ENCODE measurements around the gene DLG2. TPM values are rescaled to one million over a fixed set of nuclear protein-coding genes. Genes with fewer than 3 reads are reported as not detected.

DLG2 gene
- total RNA-seq, 1 donor from 2014 or later: 1.8 TPM

DNA sequence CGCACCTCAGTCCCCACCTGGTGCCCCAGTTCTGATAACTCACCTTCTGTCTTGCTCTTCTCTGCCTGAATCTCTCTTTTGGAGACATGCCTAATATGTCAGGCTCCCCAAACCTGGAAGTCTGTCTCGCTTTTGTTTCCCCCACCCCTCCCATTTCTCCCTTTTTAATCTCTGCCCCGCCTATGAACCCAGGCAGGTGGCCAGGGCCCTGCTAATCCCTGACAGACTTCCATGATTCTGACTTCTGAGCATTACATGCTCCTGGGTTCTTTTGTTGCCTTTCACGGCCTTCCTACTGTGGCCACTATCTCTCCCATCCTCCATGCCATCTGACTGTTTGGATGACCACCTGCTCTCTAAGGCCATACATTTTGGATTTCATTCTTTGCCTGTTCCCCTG lies 1220.1 kb downstream of the DLG2 start:
- no peaks in the 10 kb centered on the region for H3K36me3 ChIP-seq (ENCODE audit: insufficient read depth, low read length)
- Mint-ChIP-seq H3K27ac (ENCODE audit: unreplicated experiment) (no peak overlapping the region), H3K9me3 (ENCODE audit: unreplicated experiment) (no peaks in the 10 kb centered on the region), H3K4me1 (ENCODE audit: low read depth, unreplicated experiment) (peaks cover 6% of the 10 kb centered on the region), H3K27me3 (ENCODE audit: low read depth, unreplicated experiment) (no peaks in the 10 kb centered on the region), H3K36me3 (ENCODE audit: low read depth, unreplicated experiment) (no peaks in the 10 kb centered on the region), H3K4me3 (ENCODE audit: unreplicated experiment) (no peak overlapping the region)
- FAIRE-seq: no peak
- TF ChIP-seq, protein P1, sequence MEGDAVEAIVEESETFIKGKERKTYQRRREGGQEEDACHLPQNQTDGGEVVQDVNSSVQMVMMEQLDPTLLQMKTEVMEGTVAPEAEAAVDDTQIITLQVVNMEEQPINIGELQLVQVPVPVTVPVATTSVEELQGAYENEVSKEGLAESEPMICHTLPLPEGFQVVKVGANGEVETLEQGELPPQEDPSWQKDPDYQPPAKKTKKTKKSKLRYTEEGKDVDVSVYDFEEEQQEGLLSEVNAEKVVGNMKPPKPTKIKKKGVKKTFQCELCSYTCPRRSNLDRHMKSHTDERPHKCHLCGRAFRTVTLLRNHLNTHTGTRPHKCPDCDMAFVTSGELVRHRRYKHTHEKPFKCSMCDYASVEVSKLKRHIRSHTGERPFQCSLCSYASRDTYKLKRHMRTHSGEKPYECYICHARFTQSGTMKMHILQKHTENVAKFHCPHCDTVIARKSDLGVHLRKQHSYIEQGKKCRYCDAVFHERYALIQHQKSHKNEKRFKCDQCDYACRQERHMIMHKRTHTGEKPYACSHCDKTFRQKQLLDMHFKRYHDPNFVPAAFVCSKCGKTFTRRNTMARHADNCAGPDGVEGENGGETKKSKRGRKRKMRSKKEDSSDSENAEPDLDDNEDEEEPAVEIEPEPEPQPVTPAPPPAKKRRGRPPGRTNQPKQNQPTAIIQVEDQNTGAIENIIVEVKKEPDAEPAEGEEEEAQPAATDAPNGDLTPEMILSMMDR (IDR thresholded peaks at IDR 0.05; ENCODE audit: insufficient read depth, low read depth, low read length): no peak
- TF ChIP-seq EZH2 (IDR thresholded peaks at IDR 0.05; ENCODE audit: insufficient read depth, low read length): no peak
- no peak overlapping the region for H3K4me2 ChIP-seq (ENCODE audit: low read length)
- H3K79me2 ChIP-seq (ENCODE audit: insufficient read depth, low read length): no peaks in the 10 kb centered on the region
- no peak overlapping the region for H3K27ac ChIP-seq (ENCODE audit: low read depth, low read length)
- H2AFZ ChIP-seq (ENCODE audit: low read depth, low read length): no peak overlapping the region
- H4K20me1 ChIP-seq (ENCODE audit: insufficient read depth, low read length): no peaks in the 10 kb centered on the region
- no peak overlapping the region for H3K4me3 ChIP-seq (ENCODE audit: insufficient read depth, low read depth, low read length)
- H3K9ac ChIP-seq (ENCODE audit: low read length): no peak overlapping the region
- DNase-seq (ENCODE audit: low read depth): no peak
- H3K4me1 ChIP-seq (ENCODE audit: insufficient read depth, low read length): no peaks in the 10 kb centered on the region
- no peaks in the 10 kb centered on the region for H3K9me3 ChIP-seq (ENCODE audit: insufficient read depth, low read depth, low read length)
- no peaks in the 10 kb centered on the region for H3K27me3 ChIP-seq (ENCODE audit: insufficient read depth, low read length)

- Mint-ChIP-seq H3K36me3 (ENCODE audit: low read depth, unreplicated experiment) (no peaks in the 10 kb centered on the region), H3K27me3 (ENCODE audit: low read depth, unreplicated experiment) (no peaks in the 10 kb centered on the region), H3K4me1 (ENCODE audit: low read depth, unreplicated experiment) (peaks cover 9% of the 10 kb centered on the region), H3K27ac (ENCODE audit: unreplicated experiment) (no peak overlapping the region), H3K4me3 (ENCODE audit: unreplicated experiment) (no peak overlapping the region), H3K9me3 (ENCODE audit: unreplicated experiment) (no peaks in the 10 kb centered on the region)
- Histone ChIP-seq H3K36me3 (ENCODE audit: insufficient read depth, low read length) (no peaks in the 10 kb centered on the region), H2AFZ (ENCODE audit: low read depth, low read length) (no peak overlapping the region), H3K27me3 (ENCODE audit: insufficient read depth, low read length) (no peaks in the 10 kb centered on the region), H3K9ac (ENCODE audit: low read length) (no peak overlapping the region), H4K20me1 (ENCODE audit: insufficient read depth, low read length) (no peaks in the 10 kb centered on the region), H3K4me2 (ENCODE audit: low read length) (no peak overlapping the region), H3K4me1 (ENCODE audit: insufficient read depth, low read length) (no peaks in the 10 kb centered on the region), H3K4me3 (ENCODE audit: insufficient read depth, low read depth, low read length) (no peak overlapping the region), H3K79me2 (ENCODE audit: insufficient read depth, low read length) (no peaks in the 10 kb centered on the region), H3K9me3 (ENCODE audit: insufficient read depth, low read depth, low read length) (no peaks in the 10 kb centered on the region), H3K27ac (ENCODE audit: low read depth, low read length) (no peak overlapping the region)
- no peak for FAIRE-seq
- TF ChIP-seq, protein P1 (IDR thresholded peaks at IDR 0.05; ENCODE audit: insufficient read depth, low read depth, low read length): peak; percentile 47
- TF ChIP-seq EZH2 (IDR thresholded peaks at IDR 0.05; ENCODE audit: insufficient read depth, low read length): no peak
- peak; percentile 4 for DNase-seq (ENCODE audit: low read depth)
Observed at GRCh38 chr11:84398017-84398626, 1229.0 kb downstream of the DLG2 start.

- H3K27me3 Mint-ChIP-seq (ENCODE audit: low read depth, unreplicated experiment): no peaks in the 10 kb centered on the region
- H3K79me2 ChIP-seq (ENCODE audit: insufficient read depth, low read length): no peaks in the 10 kb centered on the region
- no peaks in the 10 kb centered on the region for H3K9me3 Mint-ChIP-seq (ENCODE audit: unreplicated experiment)
- peak; percentile 8 for DNase-seq (ENCODE audit: low read depth)
- no peak overlapping the region for H3K4me2 ChIP-seq (ENCODE audit: low read length)
- H3K27ac ChIP-seq (ENCODE audit: low read depth, low read length): no peak overlapping the region
- no peak for FAIRE-seq
- H3K36me3 Mint-ChIP-seq (ENCODE audit: low read depth, unreplicated experiment): no peaks in the 10 kb centered on the region
- H3K4me1 ChIP-seq (ENCODE audit: insufficient read depth, low read length): no peaks in the 10 kb centered on the region
- no peaks in the 10 kb centered on the region for H4K20me1 ChIP-seq (ENCODE audit: insufficient read depth, low read length)
- H3K4me1 Mint-ChIP-seq (ENCODE audit: low read depth, unreplicated experiment): peaks cover 9% of the 10 kb centered on the region
- H3K4me3 ChIP-seq (ENCODE audit: insufficient read depth, low read depth, low read length): no peak overlapping the region
- no peaks in the 10 kb centered on the region for H3K9me3 ChIP-seq (ENCODE audit: insufficient read depth, low read depth, low read length)
- no peaks in the 10 kb centered on the region for H3K36me3 ChIP-seq (ENCODE audit: insufficient read depth, low read length)
- H3K27me3 ChIP-seq (ENCODE audit: insufficient read depth, low read length): no peaks in the 10 kb centered on the region
- H2AFZ ChIP-seq (ENCODE audit: low read depth, low read length): no peak overlapping the region
- peak overlapping the region; percentile 6 for H3K27ac Mint-ChIP-seq (ENCODE audit: unreplicated experiment)
- no peak overlapping the region for H3K4me3 Mint-ChIP-seq (ENCODE audit: unreplicated experiment)
- H3K9ac ChIP-seq (ENCODE audit: low read length): no peak overlapping the region
- no peak for TF ChIP-seq EZH2 (IDR thresholded peaks at IDR 0.05; ENCODE audit: insufficient read depth, low read length)
Observed at GRCh38 chr11:84396521-84396920, 1230.6 kb downstream of the DLG2 start.
